ENCODE data around the gene IRF6.

IRF6 gene

DNA sequence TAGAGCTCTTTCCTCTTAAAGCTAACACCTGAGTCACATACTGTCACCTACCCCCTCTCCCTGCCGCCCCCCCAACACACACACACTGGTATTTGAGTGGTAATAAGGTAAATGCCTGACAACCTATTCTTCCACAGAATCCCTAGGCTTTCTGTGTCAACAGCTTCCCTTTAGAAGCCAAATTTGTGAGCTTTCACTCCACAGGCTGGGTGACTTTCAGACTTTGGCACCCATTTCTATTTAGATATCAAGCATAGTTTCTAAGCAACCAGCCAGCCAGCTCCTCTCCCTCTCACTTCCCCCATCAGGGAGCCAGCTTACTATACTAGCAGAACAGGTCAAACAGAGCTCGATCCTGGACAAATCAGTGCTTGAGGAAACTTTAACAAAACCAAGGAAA is 18.4 kb downstream of the IRF6 start:
- DNase-seq, result no peak

DNA sequence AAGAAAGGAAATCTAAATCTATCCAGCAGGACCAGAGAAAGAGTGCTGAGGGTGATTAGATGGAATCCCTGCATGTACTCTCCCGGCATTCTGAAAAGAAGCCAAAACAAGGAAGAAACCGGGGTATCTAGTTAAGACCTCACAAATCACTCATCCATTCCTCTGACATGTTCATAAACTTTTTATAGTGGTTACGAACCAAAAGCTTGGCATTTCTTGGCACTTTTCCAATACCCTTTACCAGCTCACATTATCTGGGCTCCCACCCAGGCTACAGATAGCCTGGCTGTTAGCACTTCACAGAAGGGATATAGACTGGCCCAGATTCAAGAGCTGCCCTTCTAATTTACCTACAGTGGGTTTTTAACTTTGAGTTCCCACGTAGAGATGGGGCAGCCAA is 19.8 kb downstream of the IRF6 start:
- DNase-seq, result no peak

DNA sequence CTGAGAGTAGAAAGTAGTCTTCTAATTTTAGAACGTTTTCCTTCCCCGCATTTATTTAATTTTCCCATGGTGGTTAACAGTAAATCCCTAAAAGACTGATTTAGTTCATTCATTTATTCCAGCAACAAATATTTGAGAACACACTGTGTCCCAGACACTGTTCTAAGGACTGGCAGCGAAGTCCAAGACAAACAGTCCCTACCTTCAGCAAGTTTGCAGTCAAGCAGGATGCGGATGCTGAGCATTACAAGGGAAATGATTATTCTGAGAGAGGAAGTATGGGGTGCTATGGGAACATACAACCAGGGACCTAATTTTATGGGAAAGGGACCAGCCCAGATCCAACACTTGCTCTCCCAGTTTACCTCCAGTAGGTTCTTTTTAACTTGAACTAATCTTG is 20.4 kb downstream of the IRF6 start:
- no peak for DNase-seq

DNA sequence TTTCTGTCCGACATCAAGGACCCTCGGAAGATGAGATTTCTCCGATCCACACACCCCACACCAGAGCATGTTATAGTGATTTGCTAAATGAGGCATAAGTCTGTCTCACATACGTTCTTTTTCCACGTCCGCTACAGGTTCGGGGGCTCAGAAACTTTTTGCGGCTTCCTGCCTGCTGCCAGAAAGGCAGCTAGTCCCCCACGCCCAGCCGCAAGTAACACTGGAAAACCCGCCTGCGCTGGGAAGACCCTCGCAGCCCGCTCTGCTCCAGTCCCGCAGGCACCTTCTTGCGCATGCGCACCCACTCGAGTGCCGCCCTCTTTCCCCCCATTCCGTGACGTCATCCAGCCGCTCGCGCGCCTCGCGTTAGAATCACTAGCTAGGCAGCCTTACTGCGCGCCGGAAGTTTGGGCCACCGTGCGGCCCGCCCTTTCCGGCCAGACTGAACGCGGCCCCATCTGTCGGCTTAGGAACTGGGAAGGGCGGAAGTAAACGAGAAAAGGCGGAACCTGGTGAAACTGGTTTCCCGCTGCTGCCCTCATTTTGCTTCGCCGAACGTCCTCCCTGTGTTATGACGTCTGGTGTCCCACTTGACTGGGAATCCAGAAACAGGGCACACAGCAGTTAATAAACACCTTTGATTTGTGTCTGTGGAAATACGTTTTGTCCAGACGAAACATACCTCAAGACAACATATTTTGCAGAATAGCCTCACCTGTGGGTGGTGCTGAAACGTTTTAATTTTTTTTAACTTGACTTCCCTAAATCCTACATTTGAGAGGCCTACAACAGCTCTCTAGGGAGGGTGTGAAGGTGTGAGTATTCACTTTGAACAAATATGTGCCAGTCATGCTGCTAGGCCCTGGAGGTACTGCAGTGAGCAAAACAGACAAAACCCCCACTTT is 21.4 kb downstream of the IRF6 start, which contains the start of gene C1orf74:
Gene C1orf74 (minus strand): TSS at position 295 of the 905 bp plus-strand sequence. CDS start 925 bp downstream, outside the sequence.
- peak; percentile 69 to 85 for DNase-seq

DNA sequence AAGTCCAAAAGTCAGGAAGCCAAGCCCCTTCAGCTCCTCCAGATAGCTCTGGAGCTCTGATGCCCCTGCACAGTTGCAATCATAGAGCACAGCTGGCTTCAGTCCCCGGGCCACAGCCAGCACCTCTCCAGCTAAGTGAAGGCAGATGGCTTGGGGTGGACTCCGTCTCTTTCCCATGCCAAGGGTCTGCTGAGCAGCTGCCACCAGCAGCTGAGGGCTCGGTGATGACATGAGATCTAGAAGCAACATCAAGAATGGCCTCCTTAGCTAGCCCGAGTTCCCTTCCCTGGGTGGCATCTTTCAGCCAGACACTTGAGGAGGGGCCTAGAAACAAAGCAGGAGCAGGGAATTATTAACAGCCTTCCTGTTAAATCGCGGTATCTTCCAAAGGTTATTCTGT is 22.6 kb downstream of the IRF6 start:
- no peak for DNase-seq

DNA sequence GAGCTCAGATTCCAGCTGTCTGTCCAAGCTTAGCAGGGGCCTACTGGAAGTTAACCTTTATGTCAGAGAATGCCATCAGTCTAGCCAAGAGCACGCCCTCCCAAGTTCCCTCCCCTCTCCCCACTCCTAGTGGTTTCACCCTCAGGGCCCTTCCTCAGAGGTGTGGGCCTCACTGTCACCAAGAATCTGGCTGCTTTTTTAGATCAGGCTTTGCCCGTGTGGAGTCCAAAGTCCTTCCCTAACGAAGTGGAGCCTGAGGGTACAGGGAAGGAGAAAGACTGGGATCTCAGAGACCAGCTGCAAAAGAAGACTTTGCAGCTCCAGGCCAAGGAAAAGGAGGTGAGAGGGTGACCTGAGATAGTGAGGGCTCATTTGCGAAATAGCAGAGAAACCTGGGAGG is 25.7 kb downstream of the IRF6 start:
- no peak for DNase-seq

DNA sequence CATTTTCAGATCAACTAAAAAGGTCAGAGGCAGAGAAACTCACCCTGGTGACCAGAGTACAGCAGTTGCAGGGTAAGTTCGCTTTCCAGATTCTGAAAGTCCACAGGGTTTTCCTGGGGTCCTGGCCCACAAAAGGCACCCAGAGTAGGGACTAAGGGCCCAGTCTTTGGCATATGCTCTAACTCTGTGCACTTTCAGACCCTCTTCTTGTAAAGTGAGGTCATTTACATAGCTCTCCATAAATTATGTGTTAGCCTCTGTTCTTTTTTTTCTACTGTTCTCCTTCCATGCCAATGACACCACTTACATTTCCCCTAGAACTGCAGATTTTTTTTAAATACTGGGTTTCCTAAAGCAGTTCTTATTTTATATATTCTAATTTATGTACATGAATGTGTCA is 27.8 kb downstream of the IRF6 start:
- no peak for DNase-seq

DNA sequence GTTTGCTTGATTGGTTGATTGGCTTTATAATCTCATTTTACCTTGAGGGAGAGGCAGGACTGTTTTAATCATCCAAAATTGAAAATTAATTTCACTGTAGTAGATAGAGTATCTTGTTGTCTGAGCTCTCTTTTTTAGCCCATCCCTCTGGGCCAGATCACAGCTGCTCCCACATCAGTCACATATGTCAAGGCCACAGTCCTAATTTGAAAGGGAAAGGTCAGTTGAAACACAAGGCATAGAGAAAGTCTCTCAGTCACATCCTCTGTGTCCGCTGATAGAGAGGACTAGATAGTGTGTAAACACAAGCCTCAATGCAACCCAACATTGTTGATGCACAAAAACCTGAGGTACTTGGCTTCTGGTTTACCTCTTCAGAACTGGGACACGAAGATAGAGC is 28.4 kb downstream of the IRF6 start:
- no peak for DNase-seq

DNA sequence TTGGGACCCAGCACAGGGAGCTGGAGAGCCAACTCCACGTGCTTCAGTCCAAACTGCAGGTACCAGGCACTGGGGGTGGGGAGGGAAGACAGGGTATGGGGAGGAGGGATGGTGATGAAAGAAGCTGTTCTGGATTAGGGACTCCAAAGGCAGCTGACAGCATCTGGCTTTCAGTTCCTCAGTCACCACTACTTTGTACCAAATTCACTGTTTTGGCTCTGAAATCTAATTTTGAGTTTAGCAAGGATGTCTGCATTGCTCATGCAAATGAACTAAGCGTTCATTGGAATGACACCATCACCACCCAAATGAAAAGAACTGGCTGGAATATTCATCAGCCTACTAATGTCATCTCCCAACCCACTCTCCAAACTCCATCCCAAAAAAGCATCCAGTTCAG is 30.3 kb downstream of the IRF6 start:
- DNase-seq, result no peak

DNA sequence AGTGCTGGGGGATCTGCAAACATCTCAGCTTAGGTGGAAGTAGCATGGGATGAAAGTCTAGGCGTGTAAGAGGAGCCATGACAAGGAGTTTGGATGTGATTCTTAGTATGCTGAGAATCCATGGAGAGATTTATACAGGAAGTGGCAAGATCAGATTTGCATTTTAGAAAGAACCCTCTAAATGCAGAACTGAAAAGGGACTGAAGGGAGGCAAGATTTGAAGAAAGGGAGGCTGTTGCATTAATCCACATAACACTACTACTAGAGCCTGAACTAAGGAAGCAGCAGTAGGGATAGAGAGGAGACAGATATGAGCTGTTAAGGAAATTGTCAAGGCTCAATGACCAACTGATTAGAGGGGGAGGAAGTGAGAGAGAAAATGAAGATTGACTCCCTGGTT is 31.4 kb downstream of the IRF6 start:
- DNase-seq, result no peak

DNA sequence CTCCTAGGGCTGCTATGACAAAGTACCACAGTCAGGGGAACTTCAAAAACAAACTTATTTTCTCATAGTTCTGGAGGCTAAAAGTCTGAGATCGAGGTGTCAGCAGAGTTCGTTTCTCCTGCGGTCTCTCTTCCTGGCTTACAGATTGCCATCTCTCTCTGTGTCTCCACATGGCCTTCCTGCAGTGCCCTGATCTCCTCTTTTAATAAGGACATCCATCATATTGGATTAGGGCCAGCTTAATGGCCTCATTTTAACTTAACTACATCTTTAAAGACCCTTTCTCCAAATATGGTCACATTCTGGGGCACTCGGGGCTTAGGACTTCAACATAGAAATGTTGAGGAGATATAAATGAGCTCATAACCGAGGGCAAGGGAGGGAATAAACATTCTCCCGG is 33.8 kb downstream of the IRF6 start:
- no peak for DNase-seq

DNA sequence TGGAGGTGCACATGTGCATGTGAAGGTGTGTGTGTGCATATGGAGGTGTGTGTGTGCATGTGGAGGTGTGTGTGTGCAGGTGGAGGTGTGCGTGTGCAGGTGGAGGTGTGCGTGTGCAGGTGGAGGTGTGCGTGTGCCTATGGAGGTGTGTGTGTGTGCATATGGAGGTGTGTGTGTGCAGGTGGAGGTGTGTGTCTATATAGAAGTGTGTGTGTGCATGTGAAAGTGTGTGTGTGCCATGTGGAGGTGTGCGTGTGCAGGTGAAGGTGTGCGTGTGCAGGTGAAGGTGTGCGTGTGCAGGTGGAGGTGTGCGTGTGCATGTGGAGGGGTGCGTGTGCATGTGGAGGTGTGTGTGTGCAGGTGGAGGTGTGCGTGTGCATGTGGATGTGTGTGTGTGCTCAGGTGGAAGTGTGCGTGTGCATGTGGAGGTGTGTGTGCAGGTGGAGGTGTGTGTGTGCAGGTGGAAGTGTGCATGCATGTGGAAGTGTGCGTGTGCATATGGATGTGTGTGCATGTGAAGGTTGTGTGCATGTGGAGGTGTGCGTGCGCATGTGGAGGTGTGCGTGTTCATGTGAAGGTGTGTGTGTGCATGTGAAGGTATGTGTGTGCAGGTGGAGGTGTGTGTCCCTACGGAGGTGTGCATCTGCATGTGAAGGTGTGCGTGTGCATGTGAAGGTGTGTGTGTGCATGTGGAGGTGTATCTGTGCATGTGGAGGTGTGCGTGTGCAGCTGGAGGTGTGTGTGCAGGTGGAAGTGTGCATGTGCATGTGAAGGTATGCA is 35.1 kb downstream of the IRF6 start:
- no peak for DNase-seq

DNA sequence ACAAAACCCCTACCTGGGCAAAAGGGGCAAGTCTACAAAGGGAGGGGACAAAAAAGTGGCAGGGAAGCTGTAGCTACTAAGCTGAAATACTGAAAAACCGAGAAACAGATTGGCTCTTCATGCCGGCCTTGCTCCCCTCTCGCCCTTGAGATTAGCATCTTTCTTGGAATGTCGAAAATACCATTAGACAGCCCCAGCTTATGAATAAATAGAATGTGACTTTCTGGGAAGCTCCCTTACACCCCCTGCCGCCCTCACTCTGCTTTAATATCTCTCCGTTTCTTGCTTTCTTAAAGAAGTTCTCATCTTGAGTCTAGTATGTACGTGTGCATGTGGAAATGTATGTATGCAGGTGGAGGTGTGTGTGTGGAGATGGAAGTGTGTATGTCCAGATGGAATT is 36.0 kb downstream of the IRF6 start:
- DNase-seq, result no peak

DNA sequence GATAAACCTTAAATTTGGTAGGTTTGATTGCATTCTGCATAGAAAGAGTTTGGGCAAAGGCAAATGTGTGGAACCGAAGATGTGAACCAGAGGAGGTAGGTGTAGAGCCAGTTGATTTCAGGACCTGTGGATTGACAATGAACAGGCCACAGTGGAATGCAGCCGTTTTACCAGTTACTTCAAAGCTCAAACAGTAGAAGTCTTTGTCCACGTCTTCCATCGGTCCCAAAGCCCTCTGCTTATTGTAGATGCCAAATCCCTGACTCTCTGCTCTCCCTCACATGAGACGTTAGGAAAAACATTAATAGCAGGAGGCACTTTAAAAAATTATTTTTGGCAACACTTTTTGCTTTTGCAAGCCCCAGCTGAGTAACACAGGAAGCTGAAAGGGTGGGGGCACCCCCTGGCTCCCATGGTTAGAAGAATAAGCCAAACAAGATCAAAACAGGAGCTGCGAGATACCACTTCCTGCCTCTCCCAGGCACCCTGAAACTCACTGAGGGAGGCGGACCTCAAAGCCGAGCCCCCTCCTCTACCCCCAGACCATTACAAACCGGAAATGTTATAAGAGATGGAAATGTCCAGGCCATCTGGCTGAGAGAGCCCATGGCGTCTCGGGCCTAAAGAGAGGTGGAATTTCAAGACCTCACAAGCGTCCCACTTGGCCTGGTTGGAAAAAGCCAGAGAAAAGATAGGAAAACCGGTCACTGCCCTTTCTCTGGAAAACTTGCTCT is 36.6 kb downstream of the IRF6 start:
- DNase-seq, result no peak

DNA sequence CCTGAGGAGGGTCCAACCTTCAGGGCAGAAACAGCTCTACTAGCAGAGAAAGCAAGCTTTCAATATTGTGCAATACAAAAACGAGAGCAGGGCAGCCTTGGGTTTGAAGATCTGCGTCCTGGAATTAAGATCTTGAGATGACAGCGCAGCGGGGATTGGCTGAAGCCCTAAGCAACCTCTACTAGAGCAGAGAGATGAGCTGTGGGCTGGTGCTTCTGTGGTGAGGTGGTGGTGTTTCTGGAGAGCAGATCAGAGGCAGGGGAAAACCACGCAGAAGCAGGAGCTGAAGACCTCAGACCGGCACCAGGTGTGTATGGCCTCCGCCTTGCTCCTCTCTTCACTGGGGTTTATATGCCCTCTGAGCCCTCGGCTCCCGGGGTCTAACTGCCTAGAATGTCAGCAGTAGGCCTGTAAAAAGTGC is 37.6 kb downstream of the IRF6 start:
- DNase-seq, result no peak

DNA sequence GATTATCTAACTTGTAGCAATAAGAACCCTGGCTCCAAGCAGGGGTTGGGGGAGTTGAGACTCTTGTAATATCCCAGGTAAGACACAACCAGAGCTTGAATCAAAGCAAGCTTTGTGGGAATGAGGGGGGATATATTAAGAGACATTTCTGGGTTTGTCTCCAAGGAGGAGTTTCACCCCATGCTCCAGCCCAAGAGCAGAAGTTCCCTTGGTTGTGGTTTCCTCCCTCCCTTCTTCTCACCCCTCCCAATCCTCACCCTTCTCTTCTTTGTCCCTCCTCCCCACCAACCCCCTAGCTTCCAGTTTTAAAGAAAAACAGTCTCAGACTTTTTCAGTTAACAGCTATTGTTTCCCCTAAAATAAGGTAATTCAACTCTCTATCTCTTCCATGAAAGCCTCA is 38.2 kb downstream of the IRF6 start:
- DNase-seq, result no peak

DNA sequence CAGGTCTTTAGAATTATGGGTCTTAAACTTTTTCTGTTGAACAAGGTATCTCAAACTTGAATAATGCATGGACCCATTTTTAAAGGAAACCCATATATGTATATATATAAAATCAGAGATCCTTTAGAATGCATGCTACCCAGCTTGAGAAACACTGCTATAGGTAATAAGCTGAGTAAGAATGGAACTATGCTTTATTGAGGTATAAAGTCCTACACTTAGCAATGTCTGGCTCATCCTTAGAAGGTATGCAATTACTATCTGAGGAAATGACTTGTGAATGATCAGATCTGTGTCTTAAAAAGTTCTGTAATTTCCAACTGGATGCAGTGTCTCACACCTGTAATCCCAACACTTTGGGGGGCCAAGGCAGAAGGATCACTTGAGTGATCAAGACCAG is 38.8 kb downstream of the IRF6 start:
- DNase-seq, result no peak

DNA sequence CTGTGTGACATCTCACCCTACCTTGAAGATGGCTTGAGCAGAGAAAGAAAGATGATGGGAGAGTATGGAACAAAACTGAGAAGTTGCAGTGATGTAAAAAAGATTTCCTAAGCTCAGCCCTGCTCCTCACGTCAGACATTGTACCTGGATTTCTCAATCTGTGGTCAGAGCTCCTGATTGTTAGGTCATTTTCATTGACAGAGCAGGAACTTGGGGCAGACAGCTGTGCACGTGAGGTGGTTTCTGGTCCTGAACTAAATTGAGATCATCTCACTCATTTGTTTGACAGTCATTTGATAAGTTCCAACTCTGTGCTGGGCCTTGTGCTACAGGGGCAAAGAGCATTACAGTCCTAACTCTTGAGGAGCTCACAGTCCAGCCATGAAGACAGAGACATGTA is 39.9 kb downstream of the IRF6 start:
- DNase-seq, result no peak

DNA sequence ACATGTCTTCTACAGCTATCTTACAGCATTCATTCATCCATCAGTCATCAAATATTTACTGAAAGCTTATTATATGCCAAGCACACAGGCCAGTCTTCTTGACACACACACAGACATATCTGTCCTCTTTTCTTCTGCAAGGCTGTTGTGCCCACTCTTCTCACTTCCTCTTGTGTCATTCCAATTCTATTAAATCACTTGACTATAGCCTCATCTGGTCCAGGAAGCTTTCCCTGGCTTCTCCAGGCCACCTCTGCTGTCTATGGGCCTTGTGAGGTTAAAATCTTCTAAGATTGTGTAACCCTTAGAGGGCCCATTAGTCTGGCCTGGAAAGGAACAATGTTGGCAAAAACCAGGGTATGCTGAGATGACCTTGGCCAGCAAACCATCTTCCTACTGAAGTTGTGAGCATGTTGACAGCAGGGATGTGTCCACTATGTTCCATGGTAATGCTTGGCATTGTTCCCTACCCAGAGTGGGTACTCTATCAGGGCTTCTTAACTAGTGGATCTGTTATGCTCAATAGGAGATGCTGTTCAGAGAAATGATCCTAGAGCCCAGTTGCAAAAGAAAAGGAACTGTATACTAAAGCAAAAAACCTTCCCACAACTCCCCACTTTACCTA is 44.8 kb downstream of the IRF6 start:
- no peak for DNase-seq

DNA sequence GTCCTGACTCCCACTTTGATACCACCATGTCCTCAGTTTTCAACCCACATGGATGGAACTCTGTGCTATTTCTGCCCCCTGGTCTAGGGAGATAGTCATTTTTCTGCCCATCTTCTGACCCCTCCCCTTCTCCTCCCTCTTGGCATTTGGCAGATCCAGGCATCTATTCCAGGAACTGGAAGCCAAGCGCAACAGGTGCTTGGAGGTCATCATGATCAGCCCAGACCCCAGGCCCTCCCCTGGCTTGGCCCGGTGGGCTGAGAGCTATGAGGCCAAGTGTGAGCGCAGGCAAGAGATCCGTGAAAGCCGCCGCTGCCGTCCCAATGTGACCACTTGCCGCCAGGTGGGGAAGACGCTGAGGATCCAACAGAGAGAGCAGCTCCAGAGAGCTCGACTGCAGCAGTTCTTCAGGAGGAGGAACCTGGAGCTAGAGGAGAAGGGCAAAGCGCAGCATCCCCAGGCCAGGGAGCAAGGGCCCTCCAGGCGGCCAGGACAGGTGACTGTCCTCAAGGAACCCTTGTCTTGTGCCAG is 46.0 kb downstream of the IRF6 start:
- DNase-seq, result no peak

DNA sequence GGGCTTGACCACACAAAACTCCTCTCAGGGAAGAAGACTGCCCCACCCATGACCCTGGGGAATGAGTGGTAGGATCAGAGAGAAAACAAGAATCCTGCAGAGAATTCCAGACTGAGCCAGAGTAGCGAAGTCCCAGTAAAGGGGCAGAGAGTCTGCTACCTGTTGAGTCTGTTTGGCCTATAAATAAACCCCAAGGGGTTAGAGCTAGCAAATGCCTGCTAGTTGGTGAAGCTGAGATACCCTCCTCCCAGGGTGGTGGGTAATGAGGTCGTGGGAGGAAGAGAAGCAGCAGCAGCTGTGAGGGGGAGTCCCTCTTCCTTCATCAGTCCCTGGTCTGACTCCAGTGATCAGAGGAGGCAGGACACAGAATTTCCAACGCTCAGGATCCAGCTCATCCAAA is 47.5 kb downstream of the IRF6 start:
- DNase-seq, result no peak

DNA sequence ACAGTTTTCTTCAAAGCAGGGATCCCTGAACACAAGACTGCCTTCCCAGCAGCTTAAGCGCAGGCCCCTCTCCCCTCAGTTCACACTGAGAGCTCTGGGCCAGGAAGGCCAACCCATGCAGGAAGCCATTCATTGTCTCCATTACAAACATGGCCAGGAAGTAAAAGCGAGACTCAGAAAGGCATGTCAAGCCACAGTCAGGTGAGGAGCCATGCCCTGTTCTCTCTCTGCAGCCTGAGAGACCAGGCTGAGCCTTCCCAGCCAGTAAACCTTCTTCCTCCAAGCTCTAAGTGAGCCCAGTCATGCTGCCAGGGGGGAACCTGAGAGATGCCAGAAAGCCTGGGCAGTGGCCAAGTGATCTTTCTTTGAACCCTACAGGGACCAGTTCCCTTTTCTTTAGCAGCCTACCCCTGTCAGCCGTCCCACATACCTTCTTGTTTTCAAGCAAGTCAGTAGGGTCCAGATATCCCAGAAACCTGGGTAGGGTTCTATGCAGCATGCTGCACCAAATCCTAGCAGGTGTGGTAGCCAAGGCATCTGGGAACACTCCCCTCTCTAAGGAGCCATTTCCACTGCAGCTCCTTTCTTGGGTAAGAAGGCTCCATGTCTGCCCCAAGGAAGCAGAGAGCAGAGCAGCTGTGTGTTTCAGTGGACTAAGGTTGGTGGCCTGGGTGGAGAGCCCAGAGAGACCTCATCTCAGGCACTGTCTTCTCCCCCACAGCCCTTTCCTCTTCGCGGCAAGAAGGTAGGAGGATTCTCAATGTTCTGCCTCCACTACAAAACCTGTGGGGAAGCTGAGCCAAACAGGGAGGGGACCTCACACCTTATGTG is 49.1 kb downstream of the IRF6 start:
- DNase-seq, result no peak

Data from NCI-H187 (cell line).